ENCODE results near the gene CDHR2.

DNA sequence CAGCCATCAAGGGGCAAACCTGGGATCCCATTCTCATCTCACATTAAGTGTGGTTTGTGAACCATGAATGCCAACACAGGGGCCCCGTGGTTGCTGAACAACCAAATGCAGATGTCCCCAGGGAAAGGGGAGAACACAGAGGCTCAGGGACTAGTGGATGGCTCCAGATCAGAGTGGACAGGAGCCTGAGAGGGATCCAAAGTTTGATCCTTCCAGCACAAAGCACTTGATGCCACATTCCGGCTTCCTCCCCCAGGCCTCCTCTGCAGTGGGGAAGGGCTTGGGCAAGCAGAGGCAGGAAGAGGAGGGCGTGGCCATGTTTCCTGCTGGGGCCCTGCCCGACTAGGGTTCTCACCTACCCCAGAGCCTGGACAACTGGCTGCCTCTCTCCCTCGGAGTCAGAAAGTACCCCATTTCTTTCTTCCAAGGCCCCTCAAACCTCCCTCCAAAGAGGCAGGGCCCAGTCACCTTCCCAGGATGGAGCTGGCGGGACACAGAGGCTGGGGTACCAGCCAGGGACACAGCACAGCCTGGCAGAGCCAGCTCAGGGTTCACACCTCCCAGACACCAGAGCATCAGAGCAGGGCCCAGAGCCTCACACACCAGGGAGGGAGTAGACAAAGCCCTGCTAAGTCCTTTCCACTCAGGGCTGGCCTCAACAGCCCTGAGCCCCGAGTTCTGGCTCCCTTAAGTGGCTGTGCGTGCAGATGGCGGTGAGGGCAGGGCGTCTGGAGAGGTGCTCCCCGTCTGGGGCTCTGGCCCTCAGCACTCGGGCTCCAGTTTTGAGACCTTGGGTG, 7.6 kb upstream of the CDHR2 start:
- TF ChIP-seq POLR2A (IDR thresholded peaks at IDR 0.05) = no peak
- TF ChIP-seq CTCF (IDR thresholded peaks at IDR 0.05 in 4 of 5, conservative IDR thresholded peaks at IDR 0.05 in 1 of 5) = no peak

Data from gastrocnemius medialis (tissue), 4 donors.